Occipital lobe (tissue), 2 donors: ENCODE data around the gene FAM83E. TPM values are rescaled to one million over a fixed set of nuclear protein-coding genes. Genes with fewer than 3 reads are reported as not detected.

Source experiments
- DNase-seq: peaks from one replicate; lab custom pipeline; 2025; lab: John Stamatoyannopoulos, UW
- total RNA-seq: library from RNA; depleted of rRNA; stranded (reverse); fragments of >200 nt; gene quantifications from one replicate; pipeline ENCODE4 v1.2.3, GENCODE V29; 2014

Gene FAM83E
- total RNA-seq, 1 donor from 2014 or later: 0.47 TPM

DNA sequence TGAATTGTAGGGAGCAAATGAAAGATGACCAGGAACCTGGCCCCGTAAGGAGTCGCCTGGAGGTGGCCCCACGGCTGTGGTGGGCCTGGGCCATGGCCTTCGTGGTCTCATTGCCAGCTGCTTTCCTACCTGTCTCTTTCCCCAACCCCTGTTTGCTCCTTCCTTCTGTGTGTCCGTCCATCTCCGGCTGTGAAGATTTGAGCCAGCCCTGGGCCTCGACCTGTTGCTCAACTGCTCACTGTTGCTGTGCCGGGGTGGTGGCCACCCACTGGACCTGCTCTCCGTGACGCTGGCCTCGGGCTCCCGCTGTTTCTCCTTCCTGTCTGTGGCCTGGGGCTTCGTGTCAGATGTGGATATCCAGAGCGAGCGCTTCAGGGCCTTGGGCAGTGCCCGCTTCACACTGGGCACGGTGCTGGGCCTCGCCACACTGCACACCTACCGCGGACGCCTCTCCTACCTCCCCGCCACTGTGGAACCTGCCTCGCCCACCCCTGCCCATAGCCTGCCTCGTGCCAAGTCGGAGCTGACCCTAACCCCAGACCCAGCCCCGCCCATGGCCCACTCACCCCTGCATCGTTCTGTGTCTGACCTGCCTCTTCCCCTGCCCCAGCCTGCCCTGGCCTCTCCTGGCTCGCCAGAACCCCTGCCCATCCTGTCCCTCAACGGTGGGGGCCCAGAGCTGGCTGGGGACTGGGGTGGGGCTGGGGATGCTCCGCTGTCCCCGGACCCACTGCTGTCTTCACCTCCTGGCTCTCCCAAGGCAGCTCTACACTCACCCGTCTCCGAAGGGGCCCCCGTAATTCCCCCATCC is 13.8 kb upstream of the FAM83E start:
- no peak for DNase-seq

DNA sequence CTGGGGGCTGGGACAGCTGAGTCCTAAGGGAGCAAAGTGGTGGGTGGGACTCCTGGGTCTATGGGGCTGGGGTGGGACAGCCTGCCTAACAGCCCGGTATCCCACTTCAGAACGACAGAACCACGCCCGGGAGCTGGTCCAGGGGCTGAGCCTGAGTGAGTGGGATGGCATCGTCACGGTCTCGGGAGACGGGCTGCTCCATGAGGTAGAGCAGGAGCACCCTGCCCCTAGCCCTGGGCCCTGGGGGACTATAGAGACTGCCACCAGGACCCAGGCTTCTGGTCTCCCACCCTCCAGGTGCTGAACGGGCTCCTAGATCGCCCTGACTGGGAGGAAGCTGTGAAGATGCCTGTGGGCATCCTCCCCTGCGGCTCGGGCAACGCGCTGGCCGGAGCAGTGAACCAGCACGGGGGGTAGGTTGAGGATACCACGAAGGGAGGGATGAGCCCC is 13.0 kb upstream of the FAM83E start:
- DNase-seq: no peak

DNA sequence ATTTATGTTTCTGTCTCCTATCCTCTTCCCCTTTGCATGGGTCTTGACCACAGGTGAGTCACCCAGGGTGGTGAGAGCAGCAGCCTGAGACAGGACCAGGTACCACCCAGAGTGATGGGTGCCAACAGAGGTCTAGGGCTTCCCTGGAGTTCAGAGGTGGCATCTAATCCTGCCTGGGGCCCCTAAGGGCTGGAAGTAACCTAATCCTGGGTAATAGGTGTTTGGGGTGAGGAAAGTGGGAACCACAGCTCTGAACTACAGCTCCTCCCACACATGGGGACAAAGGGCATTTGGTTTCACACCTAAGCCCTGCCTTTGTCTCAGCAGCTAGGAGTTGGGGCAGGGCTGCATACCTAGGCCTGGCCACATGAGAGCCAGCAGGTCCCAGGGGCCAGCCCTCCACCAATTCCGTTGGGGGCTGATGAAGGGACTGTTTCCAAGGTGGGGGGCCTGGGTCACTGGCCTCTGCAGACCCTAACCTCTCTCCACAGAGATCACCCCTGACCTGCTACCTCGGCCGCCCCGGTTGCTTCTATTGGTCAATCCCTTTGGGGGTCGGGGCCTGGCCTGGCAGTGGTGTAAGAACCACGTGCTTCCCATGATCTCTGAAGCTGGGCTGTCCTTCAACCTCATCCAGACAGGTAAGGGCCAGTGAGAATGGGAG is 12.5 kb upstream of the FAM83E start:
- no peak for DNase-seq

DNA sequence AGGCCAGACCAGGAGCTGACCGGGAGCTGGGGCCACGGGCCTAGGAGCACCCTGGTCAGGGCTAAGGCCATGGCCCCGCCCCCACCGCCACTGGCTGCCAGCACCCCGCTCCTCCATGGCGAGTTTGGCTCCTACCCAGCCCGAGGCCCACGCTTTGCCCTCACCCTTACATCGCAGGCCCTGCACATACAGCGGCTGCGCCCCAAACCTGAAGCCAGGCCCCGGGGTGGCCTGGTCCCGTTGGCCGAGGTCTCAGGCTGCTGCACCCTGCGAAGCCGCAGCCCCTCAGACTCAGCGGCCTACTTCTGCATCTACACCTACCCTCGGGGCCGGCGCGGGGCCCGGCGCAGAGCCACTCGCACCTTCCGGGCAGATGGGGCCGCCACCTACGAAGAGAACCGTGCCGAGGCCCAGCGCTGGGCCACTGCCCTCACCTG is 11.0 kb upstream of the FAM83E start:
- no peak for DNase-seq

DNA sequence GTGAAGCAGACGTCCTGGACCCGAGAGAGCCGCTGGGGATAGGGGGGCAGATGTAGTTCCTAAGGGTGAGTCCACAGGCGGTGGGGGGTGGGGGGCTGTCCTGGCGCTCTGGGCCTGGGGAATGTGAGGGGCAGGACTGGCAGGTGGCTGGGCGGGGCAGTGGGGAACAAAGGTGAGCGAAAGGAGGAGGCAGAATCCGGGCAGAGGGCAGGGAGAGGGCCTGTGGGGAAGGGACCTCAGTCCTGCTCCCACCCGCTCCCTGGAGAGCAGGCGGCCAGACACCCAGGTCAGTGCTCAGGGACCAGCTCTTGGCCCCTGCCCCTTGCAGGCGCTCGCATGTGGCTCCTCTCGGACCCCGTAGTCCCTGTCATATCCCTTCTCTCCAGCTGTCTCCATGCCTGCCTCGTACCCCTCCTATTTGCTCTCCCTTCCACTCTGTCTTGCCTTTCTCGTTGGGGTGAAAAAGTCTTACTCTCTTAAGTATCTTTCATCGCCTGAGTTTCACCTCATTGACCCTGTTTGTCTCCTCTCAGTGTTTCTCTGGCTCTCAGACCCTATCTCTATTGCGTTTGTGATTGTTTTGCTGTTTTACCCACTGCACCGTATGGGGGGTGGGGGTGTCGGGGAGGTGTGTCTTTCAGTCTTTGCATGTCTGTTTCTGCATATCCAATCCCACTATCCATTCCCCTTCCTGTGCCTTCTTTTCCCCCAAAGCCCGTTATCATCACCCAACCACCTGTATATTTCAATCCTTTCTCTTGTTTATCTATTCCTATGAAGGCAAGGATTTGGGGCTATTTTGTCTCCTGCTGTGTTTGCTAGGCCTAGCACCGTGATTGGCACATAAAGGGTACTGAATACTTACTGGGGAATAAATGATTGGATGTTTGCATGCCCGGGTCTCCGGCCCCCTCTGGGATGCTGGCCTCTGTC is 10.2 kb upstream of the FAM83E start:
- DNase-seq: no peak

DNA sequence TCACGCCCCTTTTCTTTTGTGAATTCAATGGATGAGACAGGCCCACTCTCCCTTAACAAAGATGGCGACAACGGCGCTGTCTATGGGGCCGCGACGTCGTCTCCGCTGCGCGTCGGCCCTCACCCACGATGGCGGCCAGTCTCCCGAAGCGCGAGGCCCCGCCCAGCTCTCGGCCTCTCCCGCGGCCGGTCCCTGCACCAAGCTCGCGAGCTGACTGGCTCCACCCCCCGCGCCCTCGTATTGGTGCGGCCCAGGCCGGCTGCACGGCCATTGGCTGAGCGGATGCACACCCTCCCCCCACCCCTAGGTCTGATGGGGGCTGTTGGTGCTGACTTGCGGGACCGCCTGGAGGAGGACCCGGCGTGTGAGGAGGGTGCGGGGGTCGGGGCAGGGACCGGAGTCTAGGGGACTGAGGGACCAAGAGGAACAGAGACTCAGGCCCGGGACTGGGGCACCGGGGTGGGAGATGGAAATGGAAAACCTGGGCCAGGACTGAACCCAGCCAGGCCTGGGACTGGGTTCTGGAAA is 9.3 kb upstream of the FAM83E start:
- peak; percentile 97 for DNase-seq

DNA sequence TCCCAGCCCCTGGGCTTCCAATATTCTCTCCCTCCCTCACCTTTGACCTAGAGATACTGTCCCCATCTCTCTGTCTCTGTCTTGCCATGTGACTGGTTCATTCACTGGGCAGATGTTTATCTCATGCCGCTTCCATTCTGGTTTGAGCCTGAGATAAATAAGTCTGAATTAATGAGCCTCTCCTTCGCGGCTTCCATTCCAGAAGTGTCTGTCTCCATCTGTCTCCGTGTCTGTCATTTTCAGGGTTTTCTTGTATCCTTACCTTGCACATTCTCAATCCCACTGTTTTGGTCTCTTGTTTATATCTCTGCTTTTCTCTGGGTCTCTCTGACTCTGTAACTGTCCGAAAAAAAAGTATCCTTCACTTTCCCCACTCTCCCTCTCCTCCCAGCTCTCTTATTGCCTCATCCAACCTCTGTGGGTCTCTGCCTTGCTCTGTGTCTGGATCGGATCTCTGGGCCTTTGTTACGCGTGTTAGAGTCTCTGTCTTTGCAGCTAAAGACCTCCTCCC is 8.7 kb upstream of the FAM83E start:
- no peak for DNase-seq

DNA sequence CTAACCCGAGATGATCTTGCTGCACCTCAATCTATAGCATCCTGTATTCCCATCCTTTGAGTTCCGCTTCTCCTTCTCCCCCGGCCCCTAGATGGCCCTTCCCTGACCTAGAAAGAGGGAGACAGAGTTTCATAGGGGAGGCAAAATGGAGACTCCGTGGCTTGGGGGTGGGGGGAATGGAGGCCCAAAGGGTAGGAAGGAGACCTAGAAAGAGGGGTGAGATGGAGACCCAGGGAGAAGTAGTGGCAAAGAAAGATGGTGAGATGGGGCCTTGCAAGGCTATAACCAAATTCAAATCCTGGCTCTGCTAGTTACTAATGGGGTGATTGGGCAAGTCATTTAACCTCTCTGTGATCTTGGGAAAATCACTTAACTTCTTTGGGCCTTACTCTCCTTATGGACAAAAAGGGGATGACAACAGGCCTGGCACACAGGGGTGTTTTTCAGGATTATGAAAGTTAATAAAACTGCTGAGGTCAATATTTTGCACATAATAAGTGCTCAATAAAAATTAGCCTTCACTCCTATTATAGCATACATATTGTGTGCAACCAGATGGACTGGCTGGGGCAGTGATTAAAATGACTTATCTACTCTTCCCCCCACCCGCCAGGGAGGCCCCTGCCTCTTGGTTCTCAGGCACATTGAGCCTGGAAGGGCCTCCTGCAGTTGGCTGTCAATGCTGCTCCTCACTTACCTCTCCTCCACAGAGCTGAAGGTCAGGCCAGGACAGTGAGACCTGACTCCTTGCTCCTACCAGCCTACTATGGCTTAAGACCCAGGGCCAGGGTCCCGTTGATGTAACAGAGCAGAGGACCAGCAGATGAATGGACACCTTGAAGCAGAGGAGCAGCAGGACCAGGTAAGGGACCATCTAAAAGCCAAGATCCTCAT is 5.1 kb upstream of the FAM83E start:
- DNase-seq: no peak

DNA sequence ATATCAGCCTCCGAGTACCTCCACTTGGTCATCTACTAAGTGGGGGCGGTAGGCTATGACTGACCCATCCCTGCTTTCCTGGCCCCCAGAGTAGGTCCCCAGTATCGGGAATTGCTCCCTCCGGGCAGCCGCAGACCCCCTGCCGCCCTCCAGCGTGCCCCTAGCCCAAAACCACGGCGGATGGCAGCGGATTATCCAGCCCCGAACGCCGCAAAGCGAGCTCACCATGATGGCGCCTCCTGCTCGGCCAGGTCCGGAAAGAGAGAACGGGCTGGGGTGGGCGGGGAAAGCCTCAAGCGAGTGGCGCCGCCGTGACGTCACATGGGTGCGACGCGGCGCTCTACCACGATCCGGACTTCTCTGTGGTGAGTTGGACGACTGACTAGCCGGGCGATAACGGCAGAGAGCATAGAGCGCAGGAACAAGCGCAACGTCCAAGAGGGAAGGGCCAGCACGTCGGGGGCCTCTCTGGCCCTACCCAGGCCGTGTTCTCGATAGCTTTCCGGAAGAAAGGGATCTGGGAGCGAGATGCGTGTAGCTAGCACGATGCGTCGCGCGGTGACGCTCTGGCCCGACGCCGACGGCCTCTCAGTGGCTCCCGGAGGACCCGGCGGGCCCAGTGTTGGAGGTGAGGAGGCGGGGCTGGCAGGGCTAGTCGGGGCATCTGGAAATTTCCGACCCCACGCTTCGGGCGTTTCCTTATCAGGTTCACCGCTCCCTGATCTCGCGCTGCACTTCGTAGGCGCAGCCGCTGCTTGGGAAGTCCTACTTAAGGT is 4.2 kb upstream of the FAM83E start, which contains the start of the genes RPL18 and SPHK2:
TSS of gene RPL18 (minus strand) at position 263 of the 776 bp plus-strand sequence. CDS start at position 228, 35 bp downstream.
TSS of gene SPHK2 (plus strand) at position 591 of the 776 bp plus-strand sequence. CDS start 1,009 bp downstream, outside the sequence.
- DNase-seq: peak; percentile 99

DNA sequence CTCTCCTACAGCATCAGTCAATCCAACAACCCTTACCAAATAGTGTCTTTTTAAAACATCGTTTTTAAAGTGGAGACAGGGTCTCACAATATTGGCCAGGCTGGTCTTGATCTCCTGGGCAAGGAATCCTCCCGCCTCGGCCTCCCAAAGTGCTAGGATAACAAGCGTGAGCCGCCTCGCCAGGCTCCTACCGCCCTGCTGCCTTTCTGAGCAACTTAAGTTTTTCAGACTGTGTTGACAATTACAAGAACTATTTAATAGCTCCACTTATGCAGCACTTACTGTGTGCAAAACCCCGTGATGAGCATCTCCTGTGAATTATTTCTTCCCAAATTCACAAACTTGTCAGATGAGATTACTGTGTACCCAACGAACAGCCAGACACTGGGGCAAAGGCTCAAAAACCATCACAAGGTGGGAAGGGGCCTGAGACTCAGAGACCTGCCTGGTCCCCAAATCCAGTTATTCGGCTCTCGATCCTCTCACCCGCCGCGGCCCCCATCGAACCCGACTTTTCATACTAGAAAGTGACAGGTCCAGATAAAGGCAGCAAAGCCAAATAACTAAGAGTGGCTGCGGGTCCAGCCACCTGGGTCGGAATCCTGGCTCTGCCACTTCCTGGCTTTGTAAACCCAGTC is 3.5 kb upstream of the FAM83E start:
- DNase-seq: no peak

DNA sequence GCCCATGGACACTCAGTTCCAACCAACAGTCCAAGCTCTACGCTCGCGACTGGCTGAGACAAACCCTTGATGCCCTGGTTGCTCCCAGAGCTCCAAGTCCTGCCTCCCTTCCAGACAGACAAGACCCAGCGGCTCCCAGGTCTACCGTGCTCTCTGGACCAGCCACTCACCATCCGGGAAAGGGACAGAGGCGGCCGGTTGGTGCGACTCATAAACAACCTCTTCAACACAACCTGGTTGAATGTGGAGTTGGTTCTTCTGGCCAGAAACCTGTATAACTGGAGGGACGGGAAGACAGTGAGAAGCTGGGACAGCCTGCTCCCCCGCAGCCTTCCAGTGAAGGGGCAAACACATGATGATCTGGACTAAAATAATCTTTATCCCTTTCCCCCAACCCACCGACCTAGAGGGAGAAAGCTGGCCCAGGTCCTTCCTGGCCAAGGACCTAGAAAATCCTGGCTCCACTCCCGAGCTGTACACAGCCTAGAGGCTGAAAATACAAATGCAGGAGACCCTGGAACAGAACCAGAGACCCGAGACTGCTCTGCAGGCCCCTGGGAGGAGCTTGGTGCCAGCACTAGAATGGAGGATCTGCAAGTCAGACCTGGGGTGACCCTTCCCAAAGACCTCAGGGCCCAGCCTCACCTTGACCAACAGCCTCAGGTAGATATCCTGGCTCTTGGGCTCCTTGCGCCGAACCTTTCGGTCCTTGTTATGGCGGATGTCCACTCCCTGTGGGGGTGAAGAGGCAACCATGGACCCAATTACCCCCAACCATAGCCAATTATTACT is 2.5 kb upstream of the FAM83E start:
- DNase-seq: no peak

DNA sequence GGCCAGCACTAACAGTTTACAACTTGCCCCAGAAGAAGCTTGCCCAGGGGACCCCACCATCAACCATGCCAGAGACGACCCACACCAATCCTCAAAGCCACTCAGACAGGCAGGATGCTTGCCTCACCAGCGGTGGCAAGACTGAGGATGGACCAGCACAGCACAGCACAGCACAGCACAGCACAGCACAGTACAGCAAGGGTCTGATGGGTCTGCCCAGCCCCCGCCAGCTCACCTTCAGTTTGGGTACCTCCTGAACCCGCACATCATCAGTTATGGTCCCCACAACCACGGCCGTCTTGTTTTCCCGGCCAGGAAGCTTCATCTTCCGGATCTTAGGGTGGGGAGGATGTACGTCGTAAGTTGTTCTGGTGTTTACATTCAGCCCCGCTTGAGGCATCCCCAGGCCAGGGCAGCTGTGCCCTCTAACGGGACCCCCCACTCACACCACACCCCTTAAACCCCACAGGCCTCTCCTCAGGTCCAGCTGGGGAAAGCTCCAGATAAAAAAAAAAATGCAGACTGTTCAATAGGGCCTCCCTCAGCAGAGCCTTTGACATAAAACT is 1.7 kb upstream of the FAM83E start:
- no peak for DNase-seq

DNA sequence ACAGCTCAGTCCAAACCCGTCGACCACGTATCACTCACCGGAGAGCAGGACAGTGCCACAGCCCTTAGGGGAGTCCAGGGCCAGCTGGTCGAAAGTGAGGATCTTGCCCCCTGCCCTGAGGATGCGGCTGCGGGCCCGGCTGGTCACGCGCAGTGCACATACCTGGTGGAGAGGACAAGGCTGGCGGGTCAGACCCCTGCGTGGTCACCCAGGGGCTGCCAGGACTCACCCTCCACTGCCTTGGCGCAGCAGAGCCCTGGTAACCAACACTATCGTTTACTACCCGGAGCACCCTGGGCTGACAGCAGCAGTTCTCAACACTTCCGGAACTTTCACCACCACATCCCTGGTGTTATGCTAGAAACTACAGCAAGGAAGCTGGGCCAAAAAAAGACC is 1.2 kb upstream of the FAM83E start:
- no peak for DNase-seq

DNA sequence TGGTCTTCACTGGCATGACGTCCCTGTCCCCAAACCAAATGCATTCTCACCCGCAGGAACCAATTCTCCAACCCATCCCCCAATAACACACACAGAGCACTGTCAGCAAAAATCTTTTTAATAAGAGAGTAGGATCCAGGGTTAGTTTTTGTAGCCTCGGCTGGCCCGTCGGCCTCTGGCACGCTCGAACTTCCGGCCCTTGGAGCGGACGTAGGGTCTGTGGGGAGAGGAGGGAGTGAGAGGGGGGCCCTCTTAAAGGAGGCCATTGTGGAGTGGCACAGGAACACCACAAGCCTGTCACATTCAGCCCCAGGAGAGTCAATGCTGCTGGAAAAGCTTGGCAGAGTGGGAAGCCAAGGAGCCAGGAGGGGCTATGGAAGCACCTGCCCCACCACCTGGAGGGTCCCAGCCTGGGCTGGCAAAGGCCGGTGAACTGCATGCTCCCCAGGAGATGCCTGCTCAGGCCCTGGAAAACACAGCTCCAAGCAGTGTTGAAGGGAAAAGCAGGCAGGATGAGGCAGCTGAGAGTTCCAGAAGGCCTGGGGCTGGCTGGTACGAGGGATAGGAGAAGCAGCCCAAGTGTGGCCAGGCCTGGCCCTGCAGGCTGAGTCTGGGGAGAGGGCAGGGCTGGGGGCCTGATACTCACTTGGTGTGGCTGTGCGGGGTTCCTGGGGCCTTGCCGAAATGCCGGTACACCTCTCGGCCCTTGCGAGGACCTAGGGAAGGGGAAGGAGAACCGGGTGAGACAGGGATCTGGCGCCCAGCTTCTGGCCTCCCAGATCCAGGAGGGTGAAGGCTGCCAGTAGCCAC is 560 bp upstream of the FAM83E start:
- no peak for DNase-seq

DNA sequence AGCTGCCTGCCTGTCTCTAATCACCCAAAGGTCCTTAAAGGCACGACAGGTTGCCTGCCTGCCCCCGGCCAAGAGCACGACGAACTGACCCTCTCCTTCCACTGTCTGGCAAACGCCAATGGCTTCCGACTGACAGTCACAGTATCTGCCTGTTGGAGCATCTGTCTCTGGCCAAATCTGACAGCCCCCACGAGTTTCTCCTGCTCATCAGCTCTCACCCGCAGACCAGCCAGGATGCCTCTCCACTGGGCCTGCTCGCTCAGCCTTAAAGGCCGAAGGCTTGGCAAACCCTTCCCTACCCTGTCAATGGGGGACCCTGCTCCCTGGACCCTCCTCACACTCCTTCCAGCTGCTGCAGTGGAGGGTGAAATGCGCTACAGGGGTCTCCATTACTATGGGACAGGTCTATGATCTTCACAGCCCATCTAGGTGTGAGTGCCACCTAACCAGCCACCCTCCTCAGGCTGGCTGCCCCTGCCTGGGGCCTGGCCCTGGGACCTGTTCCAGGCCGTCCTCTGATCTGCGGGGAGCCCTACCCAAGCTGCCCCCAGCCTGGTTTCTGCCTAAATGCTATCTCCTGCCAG is 932 bp downstream of the FAM83E start:
- no peak for DNase-seq
